CD4-positive, alpha-beta memory T cell (primary cell): ENCODE data around the gene NPEPL1. TPM values are rescaled to one million over a fixed set of nuclear protein-coding genes. Genes with fewer than 3 reads are reported as not detected.
"Not testable (repeated sequence)": the region's sequence is repeated elsewhere in the genome, so short reads cannot be mapped to it uniquely, and the experiment has no call there.

Experiments used
- CTCF ChIA-PET: fragments of 350-600 bp; sonication (Branson Sonifier 250); formaldehyde crosslinking; loops from one replicate; lab custom pipeline; 2021; ENCODE audit warnings: inconsistent platforms; ENCODE audit not compliant: partially characterized antibody; lab: Charles Lee
- POLR2A ChIA-PET: fragments of 350-600 bp; sonication (Branson Sonifier 250); formaldehyde crosslinking; loops from one replicate; lab custom pipeline; 2021; ENCODE audit not compliant: partially characterized antibody; lab: Charles Lee
- DNase-seq, 5 donors: peaks; one replicate each; pipeline versions ENCODE4 v3.0.0 to v3.0.0-alpha.2; 2020 to 2022; ENCODE audit warnings: mixed read lengths in 1 of 5
- H3K27ac ChIP-seq: one replicate; pipeline ENCODE4 v1.7.0; 2013; ENCODE audit warnings: low read depth, low read length
- H3K27me3 ChIP-seq: 2 replicates; pipeline ENCODE4 v1.7.0; 2013; ENCODE audit warnings: mild to moderate bottlenecking, low read length, moderate library complexity; ENCODE audit not compliant: insufficient read depth
- H3K36me3 ChIP-seq: 2 replicates; pipeline ENCODE4 v1.7.0; 2013; ENCODE audit warnings: mild to moderate bottlenecking, low read length, moderate library complexity; ENCODE audit not compliant: insufficient read depth
- H3K4me1 ChIP-seq: 2 replicates; pipeline ENCODE4 v1.7.0; 2013; ENCODE audit warnings: mild to moderate bottlenecking, low read length, moderate library complexity; ENCODE audit not compliant: insufficient read depth
- H3K4me3 ChIP-seq, 2 donors: one replicate each; pipeline ENCODE4 v1.7.0; 2013; ENCODE audit warnings: low read length in 2 of 2, mild to moderate bottlenecking in 1 of 2
- H3K9me3 ChIP-seq, 2 donors: one replicate each; pipeline ENCODE4 v1.7.0; 2013; ENCODE audit warnings: low read length in 2 of 2, control low read depth in 1 of 2; ENCODE audit not compliant: control insufficient read depth in 1 of 2
- H3K27ac Mint-ChIP-seq, 7 donors: one replicate each; pipeline ENCODE4 v1.8.0; 2020 to 2021; ENCODE audit warnings: mixed read lengths in 7 of 7, mild to moderate bottlenecking in 6 of 7, inconsistent platforms in 3 of 7, moderate library complexity in 3 of 7
- H3K27me3 Mint-ChIP-seq, 2 donors: one replicate each; pipeline ENCODE4 v1.8.0; 2020 to 2021; ENCODE audit warnings: mixed read lengths in 2 of 2
- H3K36me3 Mint-ChIP-seq, 2 donors: one replicate each; pipeline ENCODE4 v1.8.0; 2020 to 2021; ENCODE audit warnings: mixed read lengths in 2 of 2, inconsistent platforms in 1 of 2, mild to moderate bottlenecking in 1 of 2
- H3K4me1 Mint-ChIP-seq, 4 donors: one replicate each; pipeline ENCODE4 v1.8.0; 2020 to 2021; ENCODE audit warnings: mixed read lengths in 4 of 4, mild to moderate bottlenecking in 1 of 4
- H3K4me3 Mint-ChIP-seq, 8 donors: one replicate each; pipeline ENCODE4 v1.8.0; 2020 to 2021; ENCODE audit warnings: mixed read lengths in 8 of 8, mild to moderate bottlenecking in 7 of 8, moderate library complexity in 6 of 8, inconsistent platforms in 3 of 8
- H3K9me3 Mint-ChIP-seq, 8 donors: one replicate each; pipeline ENCODE4 v1.8.0; 2020 to 2021; ENCODE audit warnings: mixed read lengths in 8 of 8, mild to moderate bottlenecking in 5 of 8, inconsistent platforms in 3 of 8, moderate library complexity in 1 of 8
- intact Hi-C: fragments of 100-400 bp; cut with micrococcal nuclease; formaldehyde crosslinking; loops from one replicate; pipeline ENCODE4 v1.15.1; 2023
- polyA plus RNA-seq, 2 donors: library from polyadenylated mRNA; unstranded; fragments of 300-500 nt; fragmentation: Illumina TruSeq; gene quantifications; one replicate each; pipeline ENCODE4 v1.2.3, GENCODE V29; 2021
- total RNA-seq, 2 experiments: library from RNA; stranded (reverse); gene quantifications; one replicate each; pipeline ENCODE4 v1.2.3, GENCODE V29; 2021

The NPEPL1 gene
- total and polyA plus RNA-seq, 4 experiments from 2014 or later: 8.9 to 44.8 (median 28.1) TPM

DNA sequence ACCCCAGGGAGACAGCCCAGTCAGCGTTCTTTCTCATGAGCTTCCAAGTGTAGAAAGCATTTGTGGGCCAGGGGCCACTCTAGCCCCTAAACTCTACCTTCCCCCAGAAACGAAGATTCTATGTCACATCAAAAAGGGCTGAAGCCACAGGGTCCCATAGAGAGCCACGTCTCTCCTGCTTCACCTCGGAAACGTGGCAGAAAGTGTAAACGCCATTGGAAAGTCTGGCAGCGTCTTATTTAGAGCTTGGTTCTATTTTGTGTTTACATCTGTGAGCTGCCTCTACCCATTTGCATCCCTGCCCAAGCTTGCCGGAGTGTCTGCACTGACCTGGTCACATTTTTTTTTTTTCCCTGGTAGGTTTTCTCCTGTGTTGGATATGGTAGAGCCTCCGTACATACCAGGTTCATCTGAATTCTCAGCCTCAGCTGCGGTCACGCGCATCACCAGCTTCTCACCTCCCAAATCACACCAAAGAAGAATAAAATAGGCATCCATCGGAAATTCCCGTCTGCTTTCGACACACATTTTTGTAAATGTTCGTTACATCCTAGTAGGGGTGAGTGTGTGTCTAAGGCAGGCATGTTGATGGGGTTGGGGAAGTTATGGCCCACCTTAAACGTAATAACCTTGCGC lies 62.6 kb downstream of the NPEPL1 start:
- ChIA-PET POLR2A (no interaction called here), CTCF (interaction anchor here (1.2 kb wide), 1 partner anchor 48 kb away, joined by 3 read pairs; no protein-coding TSS in a partner anchor)
- Histone ChIP-seq H3K36me3 (no peaks in the 10 kb centered on the region), H3K27ac (no peak overlapping the region), H3K9me3 (no peaks in the 10 kb centered on the region), H3K4me1 (no peaks in the 10 kb centered on the region), H3K4me3 (no peak overlapping the region), H3K27me3 (no peaks in the 10 kb centered on the region)
- H3K36me3 Mint-ChIP-seq: no peaks in the 10 kb centered on the region
- intact Hi-C loops: no loop called here
- H3K27me3 Mint-ChIP-seq: peaks cover 27 to 31% of the 10 kb centered on the region in 2 donors
- DNase-seq: no peak
- H3K9me3 Mint-ChIP-seq: no peaks in the 10 kb centered on the region
- no peak overlapping the region for H3K27ac Mint-ChIP-seq
- H3K4me3 Mint-ChIP-seq: no peak overlapping the region
- no peaks in the 10 kb centered on the region for H3K4me1 Mint-ChIP-seq

DNA sequence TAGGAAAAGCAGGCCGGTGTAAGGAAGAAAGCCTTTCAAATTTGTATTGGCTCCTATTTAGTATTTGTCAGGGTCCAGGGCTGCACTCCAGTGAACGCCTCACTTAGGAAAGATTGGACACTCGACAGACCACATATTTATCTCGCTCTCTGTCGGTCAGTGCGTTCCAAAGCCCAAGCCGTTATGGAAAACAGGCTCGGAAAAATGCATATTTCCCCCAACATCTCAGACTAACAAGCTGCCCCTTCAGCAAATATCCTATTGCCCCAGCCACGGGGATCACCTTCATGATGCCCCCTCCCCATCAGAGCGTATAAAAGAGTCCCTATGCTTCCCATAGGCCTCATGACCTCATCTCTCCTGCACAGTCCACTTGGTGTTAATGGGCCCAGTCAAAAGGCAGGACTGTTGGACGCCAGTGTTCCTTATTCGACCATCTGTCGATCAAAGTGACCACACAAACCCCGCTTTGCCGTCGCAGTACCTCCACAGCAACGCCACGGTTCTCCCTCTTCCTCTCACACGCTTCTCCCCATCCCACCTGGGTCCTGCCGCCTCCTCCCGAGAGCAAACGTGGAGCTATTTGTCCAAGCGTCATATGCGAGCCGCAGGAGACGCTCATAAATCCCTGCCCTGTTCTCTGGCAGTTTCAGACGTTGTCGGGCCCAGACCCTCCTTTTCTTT lies 63.3 kb downstream of the NPEPL1 start:
- Histone ChIP-seq H3K36me3 (no peaks in the 10 kb centered on the region), H3K27ac (no peak overlapping the region), H3K4me3 (no peak overlapping the region), H3K4me1 (no peaks in the 10 kb centered on the region), H3K9me3 (no peaks in the 10 kb centered on the region), H3K27me3 (no peaks in the 10 kb centered on the region)
- intact Hi-C loops: no loop called here
- Mint-ChIP-seq H3K27me3 (peaks cover 22 to 27% of the 10 kb centered on the region in 2 donors), H3K4me3 (no peak overlapping the region), H3K36me3 (no peaks in the 10 kb centered on the region), H3K9me3 (no peaks in the 10 kb centered on the region), H3K4me1 (no peaks in the 10 kb centered on the region), H3K27ac (no peak overlapping the region)
- CTCF ChIA-PET: interaction anchor here (1.2 kb wide), 1 partner anchor 48 kb away, joined by 3 read pairs; no protein-coding TSS in a partner anchor
- POLR2A ChIA-PET: no interaction called here
- no peak for DNase-seq

DNA sequence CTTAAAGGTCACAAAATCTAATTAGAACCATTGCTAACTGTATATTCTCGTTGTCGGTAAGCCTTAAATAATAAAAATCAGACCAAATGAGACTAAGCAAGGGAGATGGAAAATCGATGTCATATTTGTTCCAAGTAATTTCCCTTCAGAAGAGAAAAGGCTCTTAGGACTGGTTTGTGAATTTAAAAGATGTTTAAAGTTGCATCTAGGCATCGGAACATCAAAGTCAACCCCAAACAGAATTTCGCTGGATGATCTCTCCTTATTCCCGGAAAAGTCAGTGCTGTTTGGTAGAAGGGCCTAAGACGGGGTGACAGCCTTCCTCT lies 63.8 kb downstream of the NPEPL1 start:
- H3K36me3 Mint-ChIP-seq: no peaks in the 10 kb centered on the region
- Histone ChIP-seq H3K9me3 (no peaks in the 10 kb centered on the region), H3K4me1 (no peaks in the 10 kb centered on the region), H3K27me3 (no peaks in the 10 kb centered on the region), H3K27ac (no peak overlapping the region), H3K4me3 (no peak overlapping the region), H3K36me3 (no peaks in the 10 kb centered on the region)
- H3K27ac Mint-ChIP-seq: no peak overlapping the region
- peaks cover 21 to 29% of the 10 kb centered on the region in 2 donors for H3K27me3 Mint-ChIP-seq
- H3K4me3 Mint-ChIP-seq: no peak overlapping the region
- CTCF ChIA-PET: no interaction called here
- H3K4me1 Mint-ChIP-seq: no peaks in the 10 kb centered on the region
- intact Hi-C loops: no loop called here
- no peaks in the 10 kb centered on the region for H3K9me3 Mint-ChIP-seq
- POLR2A ChIA-PET: no interaction called here
- no peak for DNase-seq

DNA sequence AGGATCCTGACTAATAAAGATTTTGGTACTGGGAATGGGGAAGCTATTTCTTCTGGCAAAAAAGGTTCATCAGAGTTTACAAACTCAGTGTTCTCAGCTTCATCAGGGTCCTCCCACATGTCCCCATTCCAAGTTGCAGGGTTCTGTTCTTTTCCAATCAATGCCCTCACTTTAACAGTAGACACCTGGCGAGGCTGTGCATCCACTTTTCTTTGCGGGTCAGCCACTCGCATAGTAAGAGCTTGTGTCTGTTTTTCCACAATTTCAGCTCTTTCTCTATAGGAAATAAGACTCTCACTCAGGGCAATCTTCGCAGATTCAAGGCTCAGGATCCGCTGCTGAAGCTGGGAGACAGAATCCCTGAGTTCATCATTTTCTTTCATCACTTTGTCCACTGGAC lies 65.0 kb downstream of the NPEPL1 start:
- H3K27ac Mint-ChIP-seq, intact Hi-C loops: not testable (repeated sequence)

DNA sequence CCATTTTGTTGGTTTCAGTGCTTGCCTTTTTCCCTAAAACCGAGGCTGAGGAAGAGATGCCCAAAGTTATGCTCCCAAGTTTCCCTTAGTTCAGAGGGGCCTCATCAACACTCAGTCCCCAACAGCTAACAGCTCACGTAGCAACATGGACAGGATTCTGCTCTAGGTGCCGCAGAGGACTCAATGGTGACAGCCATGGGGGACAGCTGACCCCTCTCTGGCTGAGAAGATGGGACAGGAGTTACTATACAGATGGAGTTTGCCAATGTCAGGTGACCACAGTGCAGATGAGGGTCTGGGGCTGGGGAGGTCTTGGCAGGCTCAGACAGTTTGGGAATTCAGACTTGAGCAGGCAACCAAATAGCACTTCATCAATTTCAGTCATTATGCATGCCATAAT lies 67.3 kb downstream of the NPEPL1 start:
- no peaks in the 10 kb centered on the region for H3K9me3 Mint-ChIP-seq
- no peak overlapping the region for H3K27ac ChIP-seq
- peaks cover 13 to 40% of the 10 kb centered on the region in 2 donors for H3K27me3 Mint-ChIP-seq
- intact Hi-C loops: no loop called here
- H3K4me1 ChIP-seq: no peaks in the 10 kb centered on the region
- ChIA-PET CTCF (no interaction called here), POLR2A (no interaction called here)
- H3K4me1 Mint-ChIP-seq: no peaks in the 10 kb centered on the region
- no peak for DNase-seq
- no peak overlapping the region for H3K27ac Mint-ChIP-seq
- H3K4me3 ChIP-seq: no peak overlapping the region
- no peaks in the 10 kb centered on the region for H3K27me3 ChIP-seq
- H3K4me3 Mint-ChIP-seq: no peak overlapping the region
- H3K36me3 ChIP-seq: no peaks in the 10 kb centered on the region
- H3K9me3 ChIP-seq: no peaks in the 10 kb centered on the region
- no peaks in the 10 kb centered on the region for H3K36me3 Mint-ChIP-seq

More for the DNA sequence above, 65.0 kb downstream of the NPEPL1 start:
- CTCF ChIA-PET, H3K27me3 ChIP-seq, H3K36me3 Mint-ChIP-seq, H3K9me3 ChIP-seq, H3K4me1 Mint-ChIP-seq, H3K36me3 ChIP-seq, H3K9me3 Mint-ChIP-seq, H3K27ac ChIP-seq, POLR2A ChIA-PET, DNase-seq, H3K4me3 Mint-ChIP-seq, H3K4me1 ChIP-seq, H3K4me3 ChIP-seq: not testable (repeated sequence)
- peaks cover 16 to 33% of the 10 kb centered on the region in 2 donors for H3K27me3 Mint-ChIP-seq

- ChIA-PET POLR2A (no interaction called here), CTCF (no interaction called here)
- Mint-ChIP-seq H3K36me3 (no peaks in the 10 kb centered on the region), H3K4me3 (no peak overlapping the region), H3K4me1 (no peaks in the 10 kb centered on the region), H3K9me3 (no peaks in the 10 kb centered on the region), H3K27ac (no peak overlapping the region), H3K27me3 (peaks cover 11 to 44% of the 10 kb centered on the region in 2 donors)
- intact Hi-C loops: no loop called here
- Histone ChIP-seq H3K4me1 (no peaks in the 10 kb centered on the region), H3K4me3 (no peak overlapping the region), H3K9me3 (no peaks in the 10 kb centered on the region), H3K36me3 (no peaks in the 10 kb centered on the region), H3K27ac (no peak overlapping the region), H3K27me3 (no peaks in the 10 kb centered on the region)
- no peak for DNase-seq
Observed at GRCh38 chr20:58760856-58761255, 68.3 kb downstream of the NPEPL1 start.

DNA sequence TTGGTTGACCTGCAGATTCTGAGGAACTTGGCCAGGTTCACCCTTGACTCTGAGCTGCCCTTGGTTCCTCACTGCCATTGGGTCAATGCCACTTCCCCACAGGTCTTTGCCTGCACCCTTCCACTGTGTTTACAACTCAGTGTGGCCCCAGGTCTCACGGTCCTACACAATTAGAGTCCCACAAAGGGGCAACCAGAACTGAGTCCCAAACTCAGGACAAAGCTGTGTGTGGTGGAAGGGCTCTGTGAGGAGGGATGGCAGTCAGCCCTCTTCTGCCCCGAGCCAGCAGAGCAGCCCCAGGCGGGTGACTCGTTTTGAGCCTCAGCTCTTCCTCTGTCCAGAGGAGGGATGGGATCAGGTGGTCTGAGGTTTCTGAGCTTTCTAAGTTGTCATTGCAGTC lies 69.5 kb downstream of the NPEPL1 start:
- Mint-ChIP-seq H3K4me1 (no peaks in the 10 kb centered on the region), H3K4me3 (no peak overlapping the region), H3K27me3 (peaks cover 13 to 43% of the 10 kb centered on the region in 2 donors), H3K36me3 (no peaks in the 10 kb centered on the region), H3K27ac (no peak overlapping the region), H3K9me3 (no peaks in the 10 kb centered on the region)
- no peaks in the 10 kb centered on the region for H3K9me3 ChIP-seq
- intact Hi-C loops: no loop called here
- CTCF ChIA-PET: no interaction called here
- no peaks in the 10 kb centered on the region for H3K4me1 ChIP-seq
- no peaks in the 10 kb centered on the region for H3K36me3 ChIP-seq
- no peak overlapping the region for H3K27ac ChIP-seq
- no peak for DNase-seq
- H3K27me3 ChIP-seq: no peaks in the 10 kb centered on the region
- H3K4me3 ChIP-seq: no peak overlapping the region
- POLR2A ChIA-PET: no interaction called here
